ENCODE data around the gene UNC80. TPM values are rescaled to one million over a fixed set of nuclear protein-coding genes. Genes with fewer than 3 reads are reported as not detected.

Gene UNC80
- total RNA-seq, 4 donors from 2014 or later: 0.02 to 0.62 (median 0.15) TPM; not detected in 1

- no peak for DNase-seq (ENCODE audit: low spot score in 2 of 2)
- H3K4me3 ChIP-seq (ENCODE audit: low read depth, poor library complexity, severe bottlenecking): no peak overlapping the region
- TF ChIP-seq CTCF (IDR thresholded peaks at IDR 0.05) (no peak), POLR2A (IDR thresholded peaks at IDR 0.05) (no peak)
- intact Hi-C loops (cut with DNase I; ENCODE audit: low total_unique reads): no loop called here
- 52 to 55% methylated on average over 2 of the region's 2 CpGs for WGBS, 2 donors
Measured at GRCh38 chr2:209965723-209966122, 194.1 kb downstream of the UNC80 start.

- DNase-seq (ENCODE audit: low spot score in 2 of 2): no peak
- TF ChIP-seq POLR2A (IDR thresholded peaks at IDR 0.05) (no peak), CTCF (IDR thresholded peaks at IDR 0.05) (no peak)
- no peak overlapping the region for H3K4me3 ChIP-seq (ENCODE audit: low read depth, poor library complexity, severe bottlenecking)
- WGBS, 2 donors: 91 to 97% methylated on average over 4 of the region's 4 CpGs
- intact Hi-C loops (cut with DNase I; ENCODE audit: low total_unique reads): no loop called here
Measured at GRCh38 chr2:209969692-209970091, 198.1 kb downstream of the UNC80 start.

GRCh38 chr2:209970271-209970670, 198.6 kb downstream of the UNC80 start:
- intact Hi-C loops (cut with DNase I; ENCODE audit: low total_unique reads): no loop called here
- 85 to 89% methylated on average over 2 of the region's 2 CpGs for WGBS, 2 donors

GRCh38 chr2:209970711-209971110, 199.1 kb downstream of the UNC80 start:
- intact Hi-C loops (cut with DNase I; ENCODE audit: low total_unique reads): no loop called here
- WGBS, 2 donors: 78 to 83% methylated on average over 4 of the region's 4 CpGs
- TF ChIP-seq POLR2A (IDR thresholded peaks at IDR 0.05) (no peak), CTCF (IDR thresholded peaks at IDR 0.05) (no peak)

More at GRCh38 chr2:209970271-209970670, 198.6 kb downstream of the UNC80 start:
- no peak for DNase-seq (ENCODE audit: low spot score in 2 of 2)
- H3K4me3 ChIP-seq (ENCODE audit: low read depth, poor library complexity, severe bottlenecking): no peak overlapping the region
- TF ChIP-seq CTCF (IDR thresholded peaks at IDR 0.05): no peak
- TF ChIP-seq POLR2A (IDR thresholded peaks at IDR 0.05): no peak

GRCh38 chr2:209973328-209973727, 201.7 kb downstream of the UNC80 start:
- WGBS, 2 donors: 4 to 19% methylated on average over 1 of the region's 1 CpG
- H3K4me3 ChIP-seq (ENCODE audit: low read depth, poor library complexity, severe bottlenecking): no peak overlapping the region
- intact Hi-C loops (cut with DNase I; ENCODE audit: low total_unique reads): no loop called here
- no peak for TF ChIP-seq POLR2A (IDR thresholded peaks at IDR 0.05)
- no peak for TF ChIP-seq CTCF (IDR thresholded peaks at IDR 0.05)
- no peak for DNase-seq (ENCODE audit: low spot score in 2 of 2)

More at GRCh38 chr2:209970711-209971110, 199.1 kb downstream of the UNC80 start:
- DNase-seq (ENCODE audit: low spot score in 2 of 2): no peak
- H3K4me3 ChIP-seq (ENCODE audit: low read depth, poor library complexity, severe bottlenecking): no peak overlapping the region

GRCh38 chr2:209974576-209974975, 202.9 kb downstream of the UNC80 start:
- no peak for DNase-seq (ENCODE audit: low spot score in 2 of 2)
- no peak overlapping the region for H3K4me3 ChIP-seq (ENCODE audit: low read depth, poor library complexity, severe bottlenecking)
- TF ChIP-seq POLR2A (IDR thresholded peaks at IDR 0.05) (no peak), CTCF (IDR thresholded peaks at IDR 0.05) (no peak)
- intact Hi-C loops (cut with DNase I; ENCODE audit: low total_unique reads): no loop called here
- 33 to 55% methylated on average over 1 of the region's 1 CpG for WGBS, 2 donors

All from lower leg skin (tissue), 4 donors.